ENCODE data around the gene ARHGDIB. TPM values are rescaled to one million over a fixed set of nuclear protein-coding genes. Genes with fewer than 3 reads are reported as not detected.

ARHGDIB gene
- total and polyA plus RNA-seq, 2 of the 4 experiments (the other 2 are of a cell fraction) = 24.9 to 30.7 TPM

DNA sequence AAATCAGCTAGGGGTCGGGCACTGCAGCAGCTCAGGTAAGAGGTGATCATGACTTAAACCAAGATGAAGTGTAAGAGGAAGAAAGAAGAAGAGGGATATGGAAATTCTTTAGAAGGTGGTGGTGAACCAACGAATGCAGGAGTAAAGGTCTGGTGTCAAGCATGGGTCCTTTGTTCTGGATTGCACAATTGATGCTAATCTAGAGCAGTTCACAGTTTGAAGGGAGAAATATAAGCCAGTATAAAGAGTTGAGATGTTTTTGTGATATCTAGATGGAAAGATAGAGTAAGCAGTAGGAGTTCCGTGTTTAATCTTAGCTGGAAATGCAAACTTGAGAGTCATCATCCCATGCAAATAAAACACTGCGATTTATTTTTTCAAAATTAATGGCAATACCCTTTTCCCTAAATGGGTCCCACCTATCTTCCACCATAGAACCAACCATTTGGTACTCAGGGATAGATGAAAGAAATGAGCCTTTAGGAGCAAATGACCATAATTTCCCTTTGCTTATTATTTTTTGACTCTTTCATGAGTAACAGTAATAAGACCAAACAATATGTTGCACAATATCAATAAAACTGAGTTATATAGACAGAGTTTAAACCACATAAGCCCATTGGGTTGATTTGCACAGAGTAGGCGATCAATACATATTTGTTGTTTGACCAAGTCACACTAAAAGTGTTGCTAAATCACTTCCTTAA is 60.7 kb downstream of the ARHGDIB start:
- Histone ChIP-seq H3K4me2 (ENCODE audit: low read depth, low read length) (no peak overlapping the region), H2AK5ac (ENCODE audit: low read depth, low read length) (no peak overlapping the region), H3K4me1 (ENCODE audit: control insufficient read depth, insufficient read depth, low read length) (peaks cover 3% of the 10 kb centered on the region), H3K14ac (replicated peaks; ENCODE audit: low read depth, low read length) (no peak overlapping the region), H3K18ac (ENCODE audit: low read depth, low read length) (no peak overlapping the region), H4K91ac (ENCODE audit: insufficient read depth, low read depth, low read length) (no peak overlapping the region), H3K9me3 (ENCODE audit: control insufficient read depth, insufficient read depth, low read length) (no peaks in the 10 kb centered on the region), H2BK15ac (ENCODE audit: low read depth, low read length) (no peak overlapping the region), H4K5ac (ENCODE audit: low read depth, low read length) (no peak overlapping the region), H2BK20ac (ENCODE audit: low read depth, low read length) (no peak overlapping the region), H3K27ac (ENCODE audit: insufficient read depth, low read length) (no peak overlapping the region), H2AFZ (replicated peaks; ENCODE audit: low read length, poor library complexity) (no peak overlapping the region), H3K9me1 (ENCODE audit: insufficient read depth, low read length) (no peaks in the 10 kb centered on the region), H3K23ac (ENCODE audit: low read depth, low read length) (no peak overlapping the region), H3K79me1 (ENCODE audit: low read depth in 1 of 2, low read length in 2 of 2) (no peaks in the 10 kb centered on the region), H3K4me3 (ENCODE audit: insufficient read depth, low read depth, low read length) (no peak overlapping the region), H3K56ac (ENCODE audit: extremely low read depth, insufficient read depth, low read length) (no peak overlapping the region), H4K8ac (ENCODE audit: low read depth in 2 of 2, low read length in 2 of 2) (no peak overlapping the region), H4K20me1 (ENCODE audit: insufficient read depth, low read length) (no peaks in the 10 kb centered on the region), H3K36me3 (ENCODE audit: control insufficient read depth, insufficient read depth, low read length) (no peaks in the 10 kb centered on the region), H3K4ac (ENCODE audit: low read depth, low read length) (no peak overlapping the region), H2BK120ac (ENCODE audit: low read depth, low read length) (no peak overlapping the region), H3K9ac (ENCODE audit: low read depth, low read length) (no peak overlapping the region), H2AK9ac (replicated peaks; ENCODE audit: low read depth, low read length, poor library complexity) (no peak overlapping the region), H2BK5ac (ENCODE audit: low read depth, low read length, poor library complexity, severe bottlenecking) (no peak overlapping the region), H3K27me3 (ENCODE audit: control insufficient read depth, insufficient read depth, low read length) (no peaks in the 10 kb centered on the region)
- in situ Hi-C loops (cut with MboI; ENCODE audit: low sequenced_read_pairs) (no loop called here), intact Hi-C loops (cut with micrococcal nuclease) (no loop called here), dilution Hi-C loops (cut with HindIII; ENCODE audit: low sequenced_read_pairs, unreplicated experiment) (no loop called here)
- CTCF ChIA-PET = no interaction called here
- POLR2A ChIA-PET (ENCODE audit: unreplicated experiment) = no interaction called here
- TF ChIP-seq CEBPB (IDR thresholded peaks at IDR 0.05; ENCODE audit: low read depth, low read length) (peak; percentile 61), MXI1 (IDR thresholded peaks at IDR 0.05; ENCODE audit: borderline replicate concordance, low read depth, low read length) (no peak), NFE2L2 (IDR thresholded peaks at IDR 0.05; ENCODE audit: low read depth, low read length) (no peak), RCOR1 (IDR thresholded peaks at IDR 0.05; ENCODE audit: insufficient replicate concordance, low read length) (no peak), CHD1 (IDR thresholded peaks at IDR 0.05; ENCODE audit: low read depth, low read length) (no peak), POLR2A (IDR thresholded peaks at IDR 0.05; ENCODE audit: low read depth, low read length) (no peak)
- TF ChIP-seq, protein P1, sequence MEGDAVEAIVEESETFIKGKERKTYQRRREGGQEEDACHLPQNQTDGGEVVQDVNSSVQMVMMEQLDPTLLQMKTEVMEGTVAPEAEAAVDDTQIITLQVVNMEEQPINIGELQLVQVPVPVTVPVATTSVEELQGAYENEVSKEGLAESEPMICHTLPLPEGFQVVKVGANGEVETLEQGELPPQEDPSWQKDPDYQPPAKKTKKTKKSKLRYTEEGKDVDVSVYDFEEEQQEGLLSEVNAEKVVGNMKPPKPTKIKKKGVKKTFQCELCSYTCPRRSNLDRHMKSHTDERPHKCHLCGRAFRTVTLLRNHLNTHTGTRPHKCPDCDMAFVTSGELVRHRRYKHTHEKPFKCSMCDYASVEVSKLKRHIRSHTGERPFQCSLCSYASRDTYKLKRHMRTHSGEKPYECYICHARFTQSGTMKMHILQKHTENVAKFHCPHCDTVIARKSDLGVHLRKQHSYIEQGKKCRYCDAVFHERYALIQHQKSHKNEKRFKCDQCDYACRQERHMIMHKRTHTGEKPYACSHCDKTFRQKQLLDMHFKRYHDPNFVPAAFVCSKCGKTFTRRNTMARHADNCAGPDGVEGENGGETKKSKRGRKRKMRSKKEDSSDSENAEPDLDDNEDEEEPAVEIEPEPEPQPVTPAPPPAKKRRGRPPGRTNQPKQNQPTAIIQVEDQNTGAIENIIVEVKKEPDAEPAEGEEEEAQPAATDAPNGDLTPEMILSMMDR (conservative IDR thresholded peaks at IDR 0.05; ENCODE audit: low read depth, low read length) = no peak
- TF ChIP-seq, protein P2, sequence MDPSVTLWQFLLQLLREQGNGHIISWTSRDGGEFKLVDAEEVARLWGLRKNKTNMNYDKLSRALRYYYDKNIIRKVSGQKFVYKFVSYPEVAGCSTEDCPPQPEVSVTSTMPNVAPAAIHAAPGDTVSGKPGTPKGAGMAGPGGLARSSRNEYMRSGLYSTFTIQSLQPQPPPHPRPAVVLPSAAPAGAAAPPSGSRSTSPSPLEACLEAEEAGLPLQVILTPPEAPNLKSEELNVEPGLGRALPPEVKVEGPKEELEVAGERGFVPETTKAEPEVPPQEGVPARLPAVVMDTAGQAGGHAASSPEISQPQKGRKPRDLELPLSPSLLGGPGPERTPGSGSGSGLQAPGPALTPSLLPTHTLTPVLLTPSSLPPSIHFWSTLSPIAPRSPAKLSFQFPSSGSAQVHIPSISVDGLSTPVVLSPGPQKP (IDR thresholded peaks at IDR 0.05; ENCODE audit: borderline replicate concordance, low read depth, low read length) = no peak
- TF ChIP-seq, protein P3, sequence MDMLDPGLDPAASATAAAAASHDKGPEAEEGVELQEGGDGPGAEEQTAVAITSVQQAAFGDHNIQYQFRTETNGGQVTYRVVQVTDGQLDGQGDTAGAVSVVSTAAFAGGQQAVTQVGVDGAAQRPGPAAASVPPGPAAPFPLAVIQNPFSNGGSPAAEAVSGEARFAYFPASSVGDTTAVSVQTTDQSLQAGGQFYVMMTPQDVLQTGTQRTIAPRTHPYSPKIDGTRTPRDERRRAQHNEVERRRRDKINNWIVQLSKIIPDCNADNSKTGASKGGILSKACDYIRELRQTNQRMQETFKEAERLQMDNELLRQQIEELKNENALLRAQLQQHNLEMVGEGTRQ (IDR thresholded peaks at IDR 0.05; ENCODE audit: low read depth, low read length) = no peak
- no peak for ATAC-seq (ENCODE audit: low read depth)
- 70% methylated on average over 2 of the region's 5 CpGs; no CpG with 5 or more reads in 1 of the 2 experiments for WGBS, 2 experiments (ENCODE audit: extremely low coverage in 2 of 2, insufficient read length in 1 of 2)
- no peak for DNase-seq
- no TSS peak for BruUV-seq (replicated peaks)
